ENCODE measurements around the gene MLYCD.

Gene MLYCD

DNA sequence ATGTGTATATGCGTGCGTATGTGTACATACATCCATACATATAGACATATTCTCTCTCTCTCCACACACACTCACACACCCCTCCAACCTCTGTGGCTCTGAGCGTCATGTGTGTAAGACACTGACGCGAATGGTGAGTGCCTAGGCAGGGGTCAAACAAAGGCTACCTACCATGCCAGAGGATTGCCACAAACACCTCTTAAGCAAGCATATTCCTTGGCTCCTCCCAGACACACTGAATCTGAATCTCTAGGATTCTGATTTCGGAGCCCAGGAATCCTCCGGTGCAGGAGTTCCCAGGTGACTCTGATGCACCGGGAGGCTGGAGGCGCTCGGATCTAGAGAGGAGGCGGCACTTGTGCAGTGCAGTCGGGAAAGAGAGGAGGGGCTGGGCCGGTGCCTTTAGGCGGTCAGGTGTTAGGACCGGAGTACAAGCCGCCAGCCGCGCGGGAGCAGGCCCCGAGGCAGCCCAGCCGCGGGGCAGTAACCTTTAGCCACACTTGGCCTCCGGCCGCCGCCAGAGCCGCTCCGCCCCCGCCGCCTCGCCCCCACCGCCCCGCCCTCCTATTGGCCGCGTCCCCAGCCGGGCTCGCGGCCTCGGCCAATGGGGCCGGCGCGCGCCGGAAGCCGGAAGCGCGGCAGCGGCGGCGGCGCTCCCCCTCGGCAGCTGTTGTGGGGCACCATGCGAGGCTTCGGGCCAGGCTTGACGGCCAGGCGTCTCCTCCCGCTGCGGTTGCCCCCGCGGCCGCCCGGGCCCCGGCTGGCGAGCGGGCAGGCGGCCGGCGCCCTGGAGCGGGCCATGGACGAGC lies at the start of gene MLYCD:
MLYCD (plus strand) TSS at position 653 of the 809 bp plus-strand sequence; CDS start at position 683, 30 bp downstream.
- Histone ChIP-seq H3K36me3 (ENCODE audit: control insufficient read depth, insufficient read depth, low read length) (no peaks in the 10 kb centered on the region), H3K27ac (ENCODE audit: low read depth, low read length) (peak within 1 kb of the TSS; percentile 83), H3K4me1 (ENCODE audit: control insufficient read depth, insufficient read depth, low read length) (peaks cover 11% of the 10 kb centered on the region), H3K4me3 (ENCODE audit: low read length) (peak within 1 kb of the TSS; percentile 71), H3K27me3 (ENCODE audit: control insufficient read depth, insufficient read depth, low read length) (no peaks in the 10 kb centered on the region), H3K9ac (ENCODE audit: low read length) (peak within 1 kb of the TSS; percentile 71)

GRCh38 chr16:83849421-83849820 lies 49.5 kb upstream of the MLYCD start:
- H3K27me3 ChIP-seq (ENCODE audit: control insufficient read depth, insufficient read depth, low read length), result no peaks in the 10 kb centered on the region
- H3K27ac ChIP-seq (ENCODE audit: low read depth, low read length), result no peak overlapping the region
- no peak overlapping the region for H3K4me3 ChIP-seq (ENCODE audit: low read length)
- no peak overlapping the region for H3K9ac ChIP-seq (ENCODE audit: low read length)
- no peaks in the 10 kb centered on the region for H3K36me3 ChIP-seq (ENCODE audit: control insufficient read depth, insufficient read depth, low read length)
- H3K4me1 ChIP-seq (ENCODE audit: control insufficient read depth, insufficient read depth, low read length), result no peaks in the 10 kb centered on the region

DNA sequence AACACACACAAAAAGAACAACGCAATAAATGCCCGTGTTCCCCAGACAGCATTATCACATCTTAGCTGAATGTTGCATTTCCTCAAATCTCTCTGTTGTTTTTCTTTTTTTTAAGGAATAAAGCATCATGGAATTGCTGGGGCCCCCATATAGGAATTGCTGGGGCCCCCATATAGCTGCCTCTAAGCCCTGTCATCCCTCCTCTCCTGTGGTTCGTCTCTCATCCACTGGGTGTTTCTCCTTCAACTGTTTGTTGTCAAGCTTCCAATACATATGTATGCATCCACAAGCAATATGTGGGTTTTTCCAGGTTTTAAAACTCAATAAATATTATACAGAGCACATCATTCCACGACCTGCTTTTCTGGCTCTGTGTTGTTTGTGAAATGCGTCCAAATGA lies 48.0 kb upstream of the MLYCD start:
- no peaks in the 10 kb centered on the region for H3K4me1 ChIP-seq (ENCODE audit: control insufficient read depth, insufficient read depth, low read length)
- H3K36me3 ChIP-seq (ENCODE audit: control insufficient read depth, insufficient read depth, low read length), result no peaks in the 10 kb centered on the region
- H3K27me3 ChIP-seq (ENCODE audit: control insufficient read depth, insufficient read depth, low read length), result no peaks in the 10 kb centered on the region
- no peak overlapping the region for H3K4me3 ChIP-seq (ENCODE audit: low read length)
- no peak overlapping the region for H3K27ac ChIP-seq (ENCODE audit: low read depth, low read length)
- no peak overlapping the region for H3K9ac ChIP-seq (ENCODE audit: low read length)

DNA sequence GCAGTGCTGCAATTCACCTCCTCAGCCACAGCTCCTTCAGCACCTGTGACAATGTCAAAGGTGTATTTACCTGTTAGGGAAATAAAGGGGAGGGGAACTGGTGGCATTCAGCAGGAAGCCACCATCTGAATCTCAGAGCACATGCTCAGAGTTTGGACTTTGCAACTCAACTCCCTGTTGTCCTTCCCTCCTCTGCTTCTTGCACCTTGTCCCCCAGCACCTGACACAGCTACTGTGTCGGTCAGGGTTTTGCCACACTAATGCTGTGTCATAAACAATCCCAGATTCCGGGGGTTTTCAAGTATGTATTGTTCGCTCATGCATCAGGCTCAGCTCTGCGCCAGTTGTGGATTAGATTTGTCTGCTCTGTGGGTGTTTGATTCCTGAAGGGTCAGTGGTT lies 47.4 kb upstream of the MLYCD start:
- no peaks in the 10 kb centered on the region for H3K36me3 ChIP-seq (ENCODE audit: control insufficient read depth, insufficient read depth, low read length)
- H3K27ac ChIP-seq (ENCODE audit: low read depth, low read length), result no peak overlapping the region

GRCh38 chr16:83852774-83853173 lies 46.1 kb upstream of the MLYCD start:
- Histone ChIP-seq H3K4me1 (ENCODE audit: control insufficient read depth, insufficient read depth, low read length) (no peaks in the 10 kb centered on the region), H3K4me3 (ENCODE audit: low read length) (no peak overlapping the region), H3K9ac (ENCODE audit: low read length) (no peak overlapping the region), H3K36me3 (ENCODE audit: control insufficient read depth, insufficient read depth, low read length) (no peaks in the 10 kb centered on the region), H3K27me3 (ENCODE audit: control insufficient read depth, insufficient read depth, low read length) (no peaks in the 10 kb centered on the region), H3K27ac (ENCODE audit: low read depth, low read length) (no peak overlapping the region)

More for the DNA sequence above, 47.4 kb upstream of the MLYCD start:
- Histone ChIP-seq H3K4me1 (ENCODE audit: control insufficient read depth, insufficient read depth, low read length) (no peaks in the 10 kb centered on the region), H3K4me3 (ENCODE audit: low read length) (no peak overlapping the region), H3K9ac (ENCODE audit: low read length) (no peak overlapping the region), H3K27me3 (ENCODE audit: control insufficient read depth, insufficient read depth, low read length) (no peaks in the 10 kb centered on the region)

- Histone ChIP-seq H3K9ac (ENCODE audit: low read length) (no peak overlapping the region), H3K4me3 (ENCODE audit: low read length) (no peak overlapping the region), H3K4me1 (ENCODE audit: control insufficient read depth, insufficient read depth, low read length) (no peaks in the 10 kb centered on the region), H3K36me3 (ENCODE audit: control insufficient read depth, insufficient read depth, low read length) (no peaks in the 10 kb centered on the region), H3K27me3 (ENCODE audit: control insufficient read depth, insufficient read depth, low read length) (no peaks in the 10 kb centered on the region), H3K27ac (ENCODE audit: low read depth, low read length) (no peak overlapping the region)
These were observed 45.1 kb upstream of the MLYCD start for GRCh38 chr16:83853834-83854233.

DNA sequence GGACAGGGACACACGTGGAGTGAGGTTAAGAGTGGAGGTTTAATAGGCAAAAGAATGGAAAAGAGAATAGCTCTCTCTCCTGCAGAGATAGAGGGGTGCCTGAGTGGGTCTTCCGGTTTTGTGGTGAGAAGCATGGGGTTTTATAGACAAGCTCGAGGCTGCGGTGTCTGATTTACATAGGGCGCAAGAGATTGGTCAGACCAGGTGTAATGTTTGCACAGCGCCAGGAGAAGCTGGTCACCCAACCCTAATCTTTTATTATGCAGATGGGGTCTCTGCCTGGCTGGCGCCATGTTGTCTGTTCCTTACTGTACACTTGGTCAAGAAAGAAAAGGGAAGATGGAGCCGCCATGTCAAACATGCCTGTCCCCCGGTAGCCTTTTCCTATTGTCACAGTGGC lies 44.5 kb upstream of the MLYCD start:
- Histone ChIP-seq H3K4me1 (ENCODE audit: control insufficient read depth, insufficient read depth, low read length) (no peaks in the 10 kb centered on the region), H3K27ac (ENCODE audit: low read depth, low read length) (no peak overlapping the region), H3K27me3 (ENCODE audit: control insufficient read depth, insufficient read depth, low read length) (no peaks in the 10 kb centered on the region), H3K36me3 (ENCODE audit: control insufficient read depth, insufficient read depth, low read length) (no peaks in the 10 kb centered on the region), H3K4me3 (ENCODE audit: low read length) (no peak overlapping the region), H3K9ac (ENCODE audit: low read length) (no peak overlapping the region)

GRCh38 chr16:83856792-83857191 lies 42.1 kb upstream of the MLYCD start:
- Histone ChIP-seq H3K4me3 (ENCODE audit: low read length) (no peak overlapping the region), H3K27me3 (ENCODE audit: control insufficient read depth, insufficient read depth, low read length) (no peaks in the 10 kb centered on the region), H3K4me1 (ENCODE audit: control insufficient read depth, insufficient read depth, low read length) (no peaks in the 10 kb centered on the region), H3K9ac (ENCODE audit: low read length) (no peak overlapping the region), H3K36me3 (ENCODE audit: control insufficient read depth, insufficient read depth, low read length) (no peaks in the 10 kb centered on the region), H3K27ac (ENCODE audit: low read depth, low read length) (no peak overlapping the region)

DNA sequence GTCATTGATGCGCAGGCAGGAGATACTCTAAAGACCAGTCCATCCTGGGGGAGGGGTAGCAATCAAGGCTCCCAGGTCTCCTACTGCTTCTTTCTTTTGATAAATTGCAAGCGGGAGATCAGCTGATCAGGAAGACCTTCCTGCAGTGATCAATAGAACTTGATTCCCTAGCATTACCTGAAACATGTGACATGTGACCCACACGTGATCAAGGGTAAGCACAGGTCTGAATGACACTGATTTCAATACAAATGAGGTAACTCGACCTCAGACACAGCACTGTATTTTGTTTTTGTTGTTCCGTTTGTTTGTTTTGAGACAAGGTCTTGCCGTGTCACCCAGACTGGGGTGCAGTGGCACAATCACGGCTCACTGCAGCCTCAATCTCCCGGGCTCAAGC lies 39.6 kb upstream of the MLYCD start:
- Histone ChIP-seq H3K27me3 (ENCODE audit: control insufficient read depth, insufficient read depth, low read length) (no peaks in the 10 kb centered on the region), H3K4me3 (ENCODE audit: low read length) (no peak overlapping the region), H3K4me1 (ENCODE audit: control insufficient read depth, insufficient read depth, low read length) (no peaks in the 10 kb centered on the region), H3K27ac (ENCODE audit: low read depth, low read length) (no peak overlapping the region), H3K9ac (ENCODE audit: low read length) (no peak overlapping the region), H3K36me3 (ENCODE audit: control insufficient read depth, insufficient read depth, low read length) (no peaks in the 10 kb centered on the region)

DNA sequence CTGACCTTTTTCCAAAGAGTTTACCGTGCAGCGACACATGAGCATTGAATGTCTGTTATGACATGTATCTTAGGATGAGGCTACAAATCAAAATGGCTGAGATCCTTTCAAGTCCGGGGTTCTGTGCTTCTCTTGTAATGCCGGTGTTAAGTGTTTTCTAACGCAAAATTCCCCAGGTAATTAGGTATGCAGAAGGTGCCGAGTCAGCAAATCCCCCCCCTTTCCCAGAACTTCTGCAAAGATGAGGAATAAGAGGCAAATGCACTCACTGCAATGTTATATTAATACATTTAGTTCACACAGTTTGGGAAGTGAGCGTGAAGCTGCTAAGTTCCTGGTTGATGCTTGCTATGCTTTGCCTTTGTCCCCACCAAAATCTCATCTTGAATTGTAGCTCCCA lies 36.3 kb upstream of the MLYCD start:
- Histone ChIP-seq H3K4me3 (ENCODE audit: low read length) (no peak overlapping the region), H3K27ac (ENCODE audit: low read depth, low read length) (no peak overlapping the region), H3K4me1 (ENCODE audit: control insufficient read depth, insufficient read depth, low read length) (no peaks in the 10 kb centered on the region), H3K27me3 (ENCODE audit: control insufficient read depth, insufficient read depth, low read length) (no peaks in the 10 kb centered on the region), H3K36me3 (ENCODE audit: control insufficient read depth, insufficient read depth, low read length) (no peaks in the 10 kb centered on the region), H3K9ac (ENCODE audit: low read length) (no peak overlapping the region)

DNA sequence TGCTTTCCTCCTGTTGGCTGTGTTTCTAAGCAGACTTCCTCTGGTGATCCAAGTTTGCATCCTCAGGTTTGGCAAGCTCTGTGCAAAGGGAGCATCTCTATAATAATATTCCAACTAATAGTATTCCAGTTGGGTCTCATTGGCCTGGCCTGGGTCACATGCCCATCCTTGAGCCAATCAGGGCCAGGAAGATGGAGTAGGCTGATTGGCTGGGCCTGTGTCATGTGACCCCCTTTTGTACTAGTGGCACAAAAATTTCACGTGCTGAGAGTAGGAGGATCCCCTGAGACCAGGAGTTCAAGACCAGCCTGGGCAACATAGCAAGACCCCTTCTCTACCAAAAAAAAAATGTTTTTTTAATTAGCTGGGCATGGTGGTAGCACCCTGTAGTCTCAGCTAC lies 35.2 kb upstream of the MLYCD start:
- no peak overlapping the region for H3K27ac ChIP-seq (ENCODE audit: low read depth, low read length)
- no peaks in the 10 kb centered on the region for H3K27me3 ChIP-seq (ENCODE audit: control insufficient read depth, insufficient read depth, low read length)
- no peak overlapping the region for H3K4me3 ChIP-seq (ENCODE audit: low read length)
- no peak overlapping the region for H3K9ac ChIP-seq (ENCODE audit: low read length)
- H3K4me1 ChIP-seq (ENCODE audit: control insufficient read depth, insufficient read depth, low read length), result no peaks in the 10 kb centered on the region
- H3K36me3 ChIP-seq (ENCODE audit: control insufficient read depth, insufficient read depth, low read length), result no peaks in the 10 kb centered on the region

DNA sequence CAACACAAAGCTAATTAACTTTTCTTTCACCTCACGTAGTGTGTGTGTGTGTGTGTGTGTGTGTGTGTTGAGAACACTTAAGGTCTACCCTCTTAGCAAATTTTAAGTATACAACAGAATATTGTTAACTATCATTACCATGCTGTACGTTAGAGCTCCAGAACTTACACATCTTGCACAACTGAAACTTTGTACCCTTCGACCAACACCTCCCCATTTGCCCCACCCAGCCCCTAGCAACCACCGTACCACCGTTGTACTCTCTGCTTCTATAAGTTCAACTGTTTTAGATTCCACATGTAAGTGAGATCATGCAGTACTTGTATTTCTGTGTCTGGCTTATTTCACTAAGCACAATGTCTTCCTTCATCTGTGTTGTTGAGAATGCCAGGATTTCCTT lies 28.1 kb upstream of the MLYCD start:
- no peak overlapping the region for H3K27ac ChIP-seq (ENCODE audit: low read depth, low read length)

GRCh38 chr16:83878838-83879237 lies 20.1 kb upstream of the MLYCD start:
- no peaks in the 10 kb centered on the region for H3K27me3 ChIP-seq (ENCODE audit: control insufficient read depth, insufficient read depth, low read length)
- no peak overlapping the region for H3K4me3 ChIP-seq (ENCODE audit: low read length)
- H3K4me1 ChIP-seq (ENCODE audit: control insufficient read depth, insufficient read depth, low read length), result no peaks in the 10 kb centered on the region
- no peak overlapping the region for H3K27ac ChIP-seq (ENCODE audit: low read depth, low read length)
- H3K9ac ChIP-seq (ENCODE audit: low read length), result no peak overlapping the region
- no peaks in the 10 kb centered on the region for H3K36me3 ChIP-seq (ENCODE audit: control insufficient read depth, insufficient read depth, low read length)

More for the DNA sequence above, 28.1 kb upstream of the MLYCD start:
- H3K9ac ChIP-seq (ENCODE audit: low read length), result no peak overlapping the region
- no peaks in the 10 kb centered on the region for H3K4me1 ChIP-seq (ENCODE audit: control insufficient read depth, insufficient read depth, low read length)
- no peak overlapping the region for H3K4me3 ChIP-seq (ENCODE audit: low read length)
- no peaks in the 10 kb centered on the region for H3K27me3 ChIP-seq (ENCODE audit: control insufficient read depth, insufficient read depth, low read length)
- H3K36me3 ChIP-seq (ENCODE audit: control insufficient read depth, insufficient read depth, low read length), result no peaks in the 10 kb centered on the region
